Smooth muscle cell (in vitro differentiated cells): ENCODE results near the gene ST7L. TPM values are rescaled to one million over a fixed set of nuclear protein-coding genes. Genes with fewer than 3 reads are reported as not detected.
A peak's percentile ranks its signal among the peaks of the same experiment; 100 is the strongest.

Experiments
- DNase-seq: peaks from one replicate; lab custom pipeline; 2025; ENCODE audit not compliant: unreplicated experiment; lab: John Stamatoyannopoulos, UW
- H2AFZ ChIP-seq: fragments of 200-600 bp; sonication (generic); 2 replicates; pipeline ENCODE4 v1.6.0; 2016; ENCODE audit warnings: antibody characterized with exemption, low read depth, mild to moderate bottlenecking
- H3F3A ChIP-seq: fragments of 200-600 bp; sonication (generic); 2 replicates; pipeline ENCODE4 v1.6.0; 2017; ENCODE audit warnings: antibody characterized with exemption, low read depth
- H3K27ac ChIP-seq: fragments of 200-600 bp; sonication (generic); 2 replicates; pipeline ENCODE4 v1.5.1; 2016; ENCODE audit warnings: low read depth, mild to moderate bottlenecking
- H3K27me3 ChIP-seq: fragments of 200-600 bp; sonication (generic); 2 replicates; pipeline ENCODE4 v1.6.1; 2016; ENCODE audit warnings: low read depth, mild to moderate bottlenecking
- H3K36me3 ChIP-seq: fragments of 200-600 bp; sonication (generic); 2 replicates; pipeline ENCODE4 v1.5.1; 2016; ENCODE audit warnings: low read depth
- H3K4me1 ChIP-seq: fragments of 200-600 bp; sonication (generic); 2 replicates; pipeline ENCODE4 v1.5.1; 2016; ENCODE audit warnings: low read depth
- H3K4me2 ChIP-seq: fragments of 200-600 bp; sonication (generic); 2 replicates; pipeline ENCODE4 v1.6.0; 2016; ENCODE audit warnings: mild to moderate bottlenecking
- H3K4me3 ChIP-seq: fragments of 200-600 bp; sonication (generic); 2 replicates; pipeline ENCODE4 v1.5.1; 2016; ENCODE audit warnings: mild to moderate bottlenecking
- H3K79me2 ChIP-seq: fragments of 200-600 bp; sonication (generic); 2 replicates; pipeline ENCODE4 v1.6.0; 2016; ENCODE audit warnings: low read depth, mild to moderate bottlenecking
- H3K9ac ChIP-seq: fragments of 200-600 bp; sonication (generic); 2 replicates; pipeline ENCODE4 v1.6.0; 2016; ENCODE audit warnings: low read depth
- H3K9me3 ChIP-seq: fragments of 200-600 bp; sonication (generic); replicated peaks from 2 replicates; pipeline ENCODE4 v1.5.1; 2016; ENCODE audit warnings: low read depth
- H4K20me1 ChIP-seq: fragments of 200-600 bp; sonication (generic); 2 replicates; pipeline ENCODE4 v1.6.0; 2016; ENCODE audit warnings: low read depth
- WGBS: methylation state at CpG from one replicate; pipeline ENCODE4 v1.1.7; 2016; ENCODE audit warnings: low lambda C conversion rate; 5-methylcytosine and 5-hydroxymethylcytosine counted together
- polyA plus RNA-seq: library from polyadenylated mRNA; unstranded; fragments of >200 nt; fragmentation: Nextera tagmentation; extraction: Ambion mirVana; gene quantifications from 2 replicates; pipeline ENCODE4 v1.2.1, GENCODE V29; 2016
- total RNA-seq: library from RNA; depleted of rRNA; stranded (reverse); fragments of >200 nt; gene quantifications from 2 replicates; pipeline ENCODE4 v1.2.3, GENCODE V29; 2014
- TF ChIP-seq, protein P1 (sequence below): fragments of 200-600 bp; sonication (generic); IDR thresholded peaks from 2 replicates; pipeline ENCODE4 v1.5.1; 2017; ENCODE audit warnings: borderline replicate concordance, mild to moderate bottlenecking, antibody characterized with exemption; ENCODE audit not compliant: insufficient read depth, poor library complexity, severe bottlenecking

Gene ST7L
- total and polyA plus RNA-seq, 2 experiments from 2014 or later: 11.8 to 28.0 TPM

GRCh38 chr1:112614460-112615065, 4.4 kb downstream of the ST7L start:
- no peak overlapping the region for H3K4me2 ChIP-seq
- no peaks in the 10 kb centered on the region for H3K36me3 ChIP-seq
- 84% methylated on average over 6 of the region's 6 CpGs for whole genome bisulfite sequencing
- H3K79me2 ChIP-seq: peaks cover 35% of the 10 kb centered on the region
- H3K9me3 ChIP-seq: no peaks in the 10 kb centered on the region
- peaks cover 6% of the 10 kb centered on the region for H3K4me1 ChIP-seq
- TF ChIP-seq, protein P1, sequence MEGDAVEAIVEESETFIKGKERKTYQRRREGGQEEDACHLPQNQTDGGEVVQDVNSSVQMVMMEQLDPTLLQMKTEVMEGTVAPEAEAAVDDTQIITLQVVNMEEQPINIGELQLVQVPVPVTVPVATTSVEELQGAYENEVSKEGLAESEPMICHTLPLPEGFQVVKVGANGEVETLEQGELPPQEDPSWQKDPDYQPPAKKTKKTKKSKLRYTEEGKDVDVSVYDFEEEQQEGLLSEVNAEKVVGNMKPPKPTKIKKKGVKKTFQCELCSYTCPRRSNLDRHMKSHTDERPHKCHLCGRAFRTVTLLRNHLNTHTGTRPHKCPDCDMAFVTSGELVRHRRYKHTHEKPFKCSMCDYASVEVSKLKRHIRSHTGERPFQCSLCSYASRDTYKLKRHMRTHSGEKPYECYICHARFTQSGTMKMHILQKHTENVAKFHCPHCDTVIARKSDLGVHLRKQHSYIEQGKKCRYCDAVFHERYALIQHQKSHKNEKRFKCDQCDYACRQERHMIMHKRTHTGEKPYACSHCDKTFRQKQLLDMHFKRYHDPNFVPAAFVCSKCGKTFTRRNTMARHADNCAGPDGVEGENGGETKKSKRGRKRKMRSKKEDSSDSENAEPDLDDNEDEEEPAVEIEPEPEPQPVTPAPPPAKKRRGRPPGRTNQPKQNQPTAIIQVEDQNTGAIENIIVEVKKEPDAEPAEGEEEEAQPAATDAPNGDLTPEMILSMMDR: peak; percentile 57
- peaks cover 5% of the 10 kb centered on the region for H4K20me1 ChIP-seq
- H3K27ac ChIP-seq: no peak overlapping the region
- H3K27me3 ChIP-seq: no peaks in the 10 kb centered on the region
- no peak overlapping the region for H3K4me3 ChIP-seq
- H3F3A ChIP-seq: peaks cover 4% of the 10 kb centered on the region
- H3K9ac ChIP-seq: no peak overlapping the region
- no peak for DNase-seq
- H2AFZ ChIP-seq: no peak overlapping the region

GRCh38 chr1:112605633-112606327, 13.2 kb downstream of the ST7L start:
- Histone ChIP-seq H3K4me2 (no peak overlapping the region), H3K4me1 (no peaks in the 10 kb centered on the region), H3F3A (no peaks in the 10 kb centered on the region), H3K79me2 (no peaks in the 10 kb centered on the region), H2AFZ (no peak overlapping the region), H4K20me1 (no peaks in the 10 kb centered on the region), H3K27me3 (no peaks in the 10 kb centered on the region), H3K36me3 (peaks cover 4% of the 10 kb centered on the region), H3K9me3 (no peaks in the 10 kb centered on the region), H3K27ac (peak overlapping the region; percentile 18), H3K4me3 (no peak overlapping the region), H3K9ac (no peak overlapping the region)
- no peak for DNase-seq
- whole genome bisulfite sequencing: 85% methylated on average over 4 of the region's 4 CpGs
- TF ChIP-seq, protein P1: no peak

DNA sequence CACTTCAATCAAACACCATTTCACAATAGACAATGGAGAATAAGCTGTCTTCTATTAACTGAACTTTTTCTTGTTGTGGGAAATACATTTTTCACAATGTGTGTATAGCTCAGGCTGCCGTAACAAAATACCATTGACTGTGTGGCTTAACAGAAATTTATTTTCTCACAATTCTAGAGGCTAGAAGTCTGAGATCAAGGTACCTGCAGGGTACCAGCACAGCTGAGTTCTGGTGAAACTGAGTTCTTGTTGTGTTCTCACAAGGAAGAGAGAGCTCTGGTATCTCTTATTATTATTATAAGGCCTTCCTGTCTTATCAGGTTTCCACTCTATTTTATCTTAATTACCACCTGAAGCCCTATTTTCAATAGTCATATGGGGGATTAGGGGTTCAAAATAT, 15.4 kb downstream of the ST7L start:
- Histone ChIP-seq H3K4me2 (no peak overlapping the region), H3K36me3 (peaks cover 4% of the 10 kb centered on the region), H3K9me3 (no peaks in the 10 kb centered on the region), H3K27me3 (no peaks in the 10 kb centered on the region), H3K9ac (no peak overlapping the region), H4K20me1 (no peaks in the 10 kb centered on the region), H3K79me2 (no peaks in the 10 kb centered on the region), H3K4me1 (no peaks in the 10 kb centered on the region), H2AFZ (no peak overlapping the region), H3F3A (no peaks in the 10 kb centered on the region), H3K4me3 (no peak overlapping the region), H3K27ac (no peak overlapping the region)
- TF ChIP-seq, protein P1: no peak
- WGBS: 100% methylated on average over 1 of the region's 1 CpG
- no peak for DNase-seq
